ENCODE results near the gene GTPBP6.

GTPBP6 gene

DNA sequence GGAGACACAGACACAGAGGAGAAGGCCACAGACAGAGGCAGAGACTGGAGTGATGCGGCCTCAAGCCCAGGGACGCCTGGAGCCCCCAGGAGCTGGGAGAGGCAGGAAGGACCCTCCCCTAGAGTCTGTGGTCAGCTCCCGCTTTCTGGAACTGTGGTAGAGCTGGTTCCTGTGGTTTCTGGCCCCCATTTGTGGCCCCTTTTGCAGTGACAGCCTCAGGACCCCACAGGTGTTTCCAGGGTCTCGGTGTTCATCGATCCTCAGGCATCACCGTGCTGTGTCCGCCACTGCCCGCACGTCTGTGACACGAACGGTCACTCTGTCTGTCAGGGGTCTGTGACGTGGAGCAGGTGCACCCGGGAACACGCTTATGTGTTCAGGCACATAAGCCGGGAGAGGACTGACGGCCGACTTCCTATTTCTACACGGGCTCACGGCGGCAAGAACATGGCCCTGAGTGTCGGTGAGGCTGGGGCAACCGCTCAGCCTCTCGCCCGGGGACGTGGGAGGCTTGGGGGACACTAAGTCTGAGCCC, 7.9 kb downstream of the GTPBP6 start:
- Histone ChIP-seq H3K27me3 (ENCODE audit: control insufficient read depth in 3 of 3, insufficient read depth in 3 of 3, low read depth in 1 of 3, low read length in 3 of 3) (no peaks in the 10 kb centered on the region), H3K27ac (replicated peaks; ENCODE audit: low read length) (no peak overlapping the region), H3K36me3 (replicated peaks in 1 of 2; ENCODE audit: control insufficient read depth in 2 of 2, insufficient read depth in 2 of 2, low read length in 2 of 2) (peaks cover 61 to 85% of the 10 kb centered on the region in 2 donors), H3K9me3 (replicated peaks in 1 of 2; ENCODE audit: control insufficient read depth in 2 of 2, insufficient read depth in 1 of 2, low read depth in 1 of 2, low read length in 2 of 2) (peaks cover 5 to 6% of the 10 kb centered on the region in 2 donors), H3K14ac (ENCODE audit: low read length) (no peak overlapping the region), H3K18ac (ENCODE audit: low read length) (no peak overlapping the region), H3K23ac (ENCODE audit: low read depth, low read length, poor library complexity) (no peak overlapping the region), H3K4me2 (ENCODE audit: insufficient read depth, low read length, poor library complexity, severe bottlenecking) (no peak overlapping the region), H2BK12ac (ENCODE audit: low read length) (no peak overlapping the region), H2BK120ac (ENCODE audit: low read depth, low read length) (no peak overlapping the region), H4K8ac (ENCODE audit: low read depth, low read length) (no peak overlapping the region), H2AK5ac (ENCODE audit: low read depth, low read length) (no peak overlapping the region), H3K9ac (ENCODE audit: low read depth, low read length, poor library complexity) (no peak overlapping the region), H3K4ac (ENCODE audit: low read length) (no peak overlapping the region), H2BK5ac (ENCODE audit: low read length) (no peak overlapping the region), H2BK15ac (ENCODE audit: low read length) (no peak overlapping the region), H3K79me1 (ENCODE audit: low read depth, low read length) (peaks cover 24% of the 10 kb centered on the region), H3K4me1 (ENCODE audit: control insufficient read depth in 2 of 2, insufficient read depth in 1 of 2, low read depth in 1 of 2, low read length in 2 of 2) (no peaks in the 10 kb centered on the region), H4K91ac (ENCODE audit: low read depth, low read length, poor library complexity) (no peak overlapping the region), H2AFZ (ENCODE audit: low read length) (no peak overlapping the region), H3K4me3 (ENCODE audit: low read length in 2 of 2) (no peak overlapping the region)
- no CpG with 5 or more reads among the region's 25 CpGs for WGBS, 2 donors (ENCODE audit: extremely low coverage in 2 of 2, insufficient read length in 2 of 2, insufficient replicate concordance in 1 of 2)
- DNase-seq (ENCODE audit: low spot score) = no peak

DNA sequence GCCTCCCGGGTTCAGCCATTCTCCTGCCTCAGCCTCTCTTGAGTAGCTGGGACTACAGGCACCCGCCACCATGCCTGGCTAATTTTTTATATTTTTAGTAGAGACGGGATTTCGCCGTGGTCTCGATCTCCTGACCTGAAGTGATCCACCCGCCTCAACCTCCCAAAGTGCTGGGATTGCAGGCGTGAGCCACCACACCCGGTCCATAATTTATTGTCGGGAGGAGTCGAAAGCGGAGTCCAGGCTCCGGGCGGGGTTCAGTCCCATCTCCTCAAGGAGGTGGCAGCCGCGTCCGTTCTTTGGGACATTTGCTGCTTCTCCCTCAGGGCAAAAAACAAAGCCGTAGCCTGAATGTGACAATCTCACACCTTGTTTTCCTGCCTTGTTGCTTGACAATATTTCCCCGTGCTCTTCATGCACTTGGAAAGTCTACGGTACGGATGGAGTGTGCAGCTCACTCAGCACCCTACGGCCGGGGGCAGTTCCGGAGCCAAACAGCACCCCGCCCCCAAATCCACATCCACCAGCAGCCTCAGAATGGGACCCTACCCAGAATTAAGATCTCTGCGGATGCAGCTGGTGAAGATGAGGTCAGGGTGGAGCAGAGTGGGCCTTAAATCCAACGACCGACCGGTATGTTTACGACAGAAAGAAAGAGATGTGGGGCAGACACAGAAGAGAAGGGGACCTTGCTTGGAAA, 9.6 kb downstream of the GTPBP6 start:
- Histone ChIP-seq H3K23ac (ENCODE audit: low read depth, low read length, poor library complexity) (no peak overlapping the region), H3K4me3 (ENCODE audit: low read length in 2 of 2) (no peak overlapping the region), H2BK15ac (ENCODE audit: low read length) (no peak overlapping the region), H2AK5ac (ENCODE audit: low read depth, low read length) (no peak overlapping the region), H3K14ac (ENCODE audit: low read length) (no peak overlapping the region), H4K8ac (ENCODE audit: low read depth, low read length) (no peak overlapping the region), H3K9me3 (replicated peaks in 1 of 2; ENCODE audit: control insufficient read depth in 2 of 2, insufficient read depth in 1 of 2, low read depth in 1 of 2, low read length in 2 of 2) (peaks cover 5 to 12% of the 10 kb centered on the region in 2 donors), H2BK12ac (ENCODE audit: low read length) (no peak overlapping the region), H3K27me3 (ENCODE audit: control insufficient read depth in 3 of 3, insufficient read depth in 3 of 3, low read depth in 1 of 3, low read length in 3 of 3) (no peaks in the 10 kb centered on the region), H3K4me1 (ENCODE audit: control insufficient read depth in 2 of 2, insufficient read depth in 1 of 2, low read depth in 1 of 2, low read length in 2 of 2) (no peaks in the 10 kb centered on the region), H4K91ac (ENCODE audit: low read depth, low read length, poor library complexity) (no peak overlapping the region), H2BK120ac (ENCODE audit: low read depth, low read length) (no peak overlapping the region), H3K27ac (replicated peaks; ENCODE audit: low read length) (no peak overlapping the region), H2BK5ac (ENCODE audit: low read length) (no peak overlapping the region), H3K9ac (ENCODE audit: low read depth, low read length, poor library complexity) (no peak overlapping the region), H3K18ac (ENCODE audit: low read length) (no peak overlapping the region), H3K79me1 (ENCODE audit: low read depth, low read length) (peaks cover 19% of the 10 kb centered on the region), H3K4me2 (ENCODE audit: insufficient read depth, low read length, poor library complexity, severe bottlenecking) (no peak overlapping the region), H2AFZ (ENCODE audit: low read length) (no peak overlapping the region), H3K36me3 (replicated peaks in 1 of 2; ENCODE audit: control insufficient read depth in 2 of 2, insufficient read depth in 2 of 2, low read length in 2 of 2) (peaks cover 58 to 82% of the 10 kb centered on the region in 2 donors), H3K4ac (ENCODE audit: low read length) (no peak overlapping the region)
- DNase-seq (ENCODE audit: low spot score) = no peak
- no CpG with 5 or more reads among the region's 30 CpGs for WGBS, 2 donors (ENCODE audit: extremely low coverage in 2 of 2, insufficient read length in 2 of 2, insufficient replicate concordance in 1 of 2)

DNA sequence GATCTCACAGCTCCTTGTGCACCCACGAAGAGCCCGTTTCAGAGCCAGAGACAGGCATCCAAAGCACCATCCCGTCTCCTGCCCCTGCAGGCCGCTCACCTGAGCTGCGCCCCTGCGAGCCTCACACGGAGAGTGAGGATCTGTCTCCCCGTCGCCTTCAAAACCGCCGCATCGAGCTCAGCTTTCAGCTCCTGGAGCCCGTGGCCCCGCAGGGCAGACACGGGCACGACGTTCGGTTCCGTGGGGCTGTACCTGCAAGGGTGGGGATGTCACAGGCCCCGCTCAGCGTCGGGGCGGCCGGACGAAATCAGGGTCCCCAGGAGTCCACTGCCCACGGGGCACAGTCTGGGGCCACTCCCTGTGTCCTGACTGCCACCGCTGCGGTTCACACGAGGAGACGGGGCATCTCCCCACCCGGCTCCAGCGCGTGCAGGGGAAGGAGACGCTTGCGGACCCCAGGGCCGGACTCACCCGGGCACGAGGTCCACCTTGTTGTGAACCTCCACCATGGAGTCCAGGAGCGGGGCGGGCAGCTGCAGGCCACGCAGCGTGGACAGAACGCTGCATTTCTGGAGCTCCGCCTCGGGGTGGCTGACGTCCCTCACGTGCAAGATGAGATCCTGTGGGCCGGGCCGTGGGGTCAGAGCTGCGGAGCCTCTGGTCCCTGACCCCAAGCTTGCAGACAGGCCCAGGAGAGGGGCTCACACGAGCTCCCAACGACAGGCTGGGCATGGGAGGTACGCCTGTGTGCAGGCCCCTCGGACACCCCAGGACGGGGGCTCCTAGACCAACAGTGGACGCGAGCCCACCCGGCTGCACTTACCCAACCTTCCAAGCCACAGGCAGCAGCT, 11.1 kb downstream of the GTPBP6 start:
- Histone ChIP-seq H4K8ac (ENCODE audit: low read depth, low read length) (peak overlapping the region; percentile 89), H2BK120ac (ENCODE audit: low read depth, low read length) (no peak overlapping the region), H3K14ac (ENCODE audit: low read length) (no peak overlapping the region), H4K91ac (ENCODE audit: low read depth, low read length, poor library complexity) (no peak overlapping the region), H3K23ac (ENCODE audit: low read depth, low read length, poor library complexity) (peak overlapping the region; percentile 34), H3K4ac (ENCODE audit: low read length) (no peak overlapping the region), H2BK5ac (ENCODE audit: low read length) (no peak overlapping the region), H2BK12ac (ENCODE audit: low read length) (no peak overlapping the region), H3K4me1 (ENCODE audit: control insufficient read depth in 2 of 2, insufficient read depth in 1 of 2, low read depth in 1 of 2, low read length in 2 of 2) (no peaks in the 10 kb centered on the region), H3K36me3 (replicated peaks in 1 of 2; ENCODE audit: control insufficient read depth in 2 of 2, insufficient read depth in 2 of 2, low read length in 2 of 2) (peaks cover 58 to 77% of the 10 kb centered on the region in 2 donors), H3K27ac (replicated peaks; ENCODE audit: low read length) (no peak overlapping the region), H3K4me3 (ENCODE audit: low read length in 2 of 2) (no peak overlapping the region), H3K9me3 (replicated peaks in 1 of 2; ENCODE audit: control insufficient read depth in 2 of 2, insufficient read depth in 1 of 2, low read depth in 1 of 2, low read length in 2 of 2) (peaks cover 8 to 12% of the 10 kb centered on the region in 2 donors), H3K27me3 (ENCODE audit: control insufficient read depth in 3 of 3, insufficient read depth in 3 of 3, low read depth in 1 of 3, low read length in 3 of 3) (no peaks in the 10 kb centered on the region), H3K18ac (ENCODE audit: low read length) (no peak overlapping the region), H3K4me2 (ENCODE audit: insufficient read depth, low read length, poor library complexity, severe bottlenecking) (no peak overlapping the region), H2AK5ac (ENCODE audit: low read depth, low read length) (no peak overlapping the region), H3K79me1 (ENCODE audit: low read depth, low read length) (peaks cover 16% of the 10 kb centered on the region), H2BK15ac (ENCODE audit: low read length) (no peak overlapping the region), H2AFZ (ENCODE audit: low read length) (no peak overlapping the region), H3K9ac (ENCODE audit: low read depth, low read length, poor library complexity) (no peak overlapping the region)
- DNase-seq (ENCODE audit: low spot score) = no peak
- WGBS, 2 donors (ENCODE audit: extremely low coverage in 2 of 2, insufficient read length in 2 of 2, insufficient replicate concordance in 1 of 2) = no CpG with 5 or more reads among the region's 58 CpGs

Measured in neuronal stem cell (in vitro differentiated cells).